Fibroblast of mammary gland (primary cell): Measurements from ENCODE around the gene GNB1.

ENCODE experiments used
- DNase-seq: peaks from one replicate; pipeline ENCODE4 v3.0.0-alpha.2; 2010; ENCODE audit warnings: low read depth
- H3K4me3 ChIP-seq: 2 replicates; pipeline ENCODE4 v1.5.1; 2011; ENCODE audit warnings: low read depth, mild to moderate bottlenecking, low read length, moderate library complexity; ENCODE audit not compliant: control insufficient read depth
- CTCF ChIP-seq: conservative IDR thresholded peaks from 2 replicates; pipeline ENCODE4 v1.5.1; 2011; ENCODE audit warnings: low read depth, low read length, inconsistent platforms; ENCODE audit not compliant: control insufficient read depth, insufficient read depth

Gene GNB1

GRCh38 chr1:1832166-1832565 lies 58.7 kb downstream of the GNB1 start:
- H3K4me3 ChIP-seq = no peak overlapping the region
- DNase-seq = peak; percentile 16
- no peak for TF ChIP-seq CTCF

- TF ChIP-seq CTCF = no peak
- no peak overlapping the region for H3K4me3 ChIP-seq
- DNase-seq = no peak
Measured at GRCh38 chr1:1827089-1827848, 63.6 kb downstream of the GNB1 start.

- no peak for DNase-seq
- TF ChIP-seq CTCF = no peak
- H3K4me3 ChIP-seq = no peak overlapping the region
Measured at GRCh38 chr1:1826356-1827088, 64.4 kb downstream of the GNB1 start.

GRCh38 chr1:1825217-1825616 lies 65.7 kb downstream of the GNB1 start:
- H3K4me3 ChIP-seq = no peak overlapping the region
- no peak for TF ChIP-seq CTCF

DNA sequence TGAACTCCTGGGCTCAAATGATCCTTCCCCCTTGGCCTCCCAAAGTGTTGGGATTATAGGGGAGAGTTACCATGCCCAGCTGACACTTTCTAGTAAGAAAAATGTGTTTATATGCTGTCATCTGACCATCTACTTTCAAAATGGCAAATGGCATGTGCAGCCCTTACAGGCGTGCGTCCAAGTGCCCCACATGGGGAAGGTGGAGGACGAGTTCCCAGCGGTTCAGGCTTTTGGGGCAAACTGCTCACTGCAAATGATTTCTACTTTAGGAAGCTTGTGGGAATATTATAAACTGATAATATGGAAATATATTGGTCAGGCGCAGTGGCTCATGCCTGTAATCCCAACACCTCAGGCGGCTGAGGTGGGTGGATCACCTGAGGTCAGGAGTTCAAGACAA lies 71.1 kb downstream of the GNB1 start:
- H3K4me3 ChIP-seq = no peak overlapping the region
- TF ChIP-seq CTCF = no peak
- DNase-seq = no peak

More at GRCh38 chr1:1825217-1825616, 65.7 kb downstream of the GNB1 start:
- DNase-seq = no peak

DNA sequence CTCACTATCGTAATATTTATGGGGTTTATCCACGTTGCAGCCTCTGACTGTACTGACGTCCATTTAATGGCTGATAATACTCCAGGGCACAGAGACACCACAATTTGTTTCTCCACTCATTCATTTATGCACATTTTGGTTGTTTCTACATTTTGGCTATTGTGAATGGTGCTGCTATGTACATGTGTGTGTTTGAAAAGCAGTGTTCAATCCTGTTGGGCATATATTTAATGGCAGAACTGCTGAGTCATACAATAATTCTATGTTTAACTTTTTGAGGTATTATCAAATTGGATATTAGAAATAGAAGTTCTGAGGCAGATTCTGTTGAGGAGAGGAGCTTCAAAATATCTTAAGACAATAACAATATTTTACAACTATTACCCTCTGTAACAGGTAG lies 73.7 kb downstream of the GNB1 start:
- no peak for DNase-seq
- no peak for TF ChIP-seq CTCF
- no peak overlapping the region for H3K4me3 ChIP-seq
